Measurements from ENCODE around the gene FAM3B.

FAM3B gene

DNA sequence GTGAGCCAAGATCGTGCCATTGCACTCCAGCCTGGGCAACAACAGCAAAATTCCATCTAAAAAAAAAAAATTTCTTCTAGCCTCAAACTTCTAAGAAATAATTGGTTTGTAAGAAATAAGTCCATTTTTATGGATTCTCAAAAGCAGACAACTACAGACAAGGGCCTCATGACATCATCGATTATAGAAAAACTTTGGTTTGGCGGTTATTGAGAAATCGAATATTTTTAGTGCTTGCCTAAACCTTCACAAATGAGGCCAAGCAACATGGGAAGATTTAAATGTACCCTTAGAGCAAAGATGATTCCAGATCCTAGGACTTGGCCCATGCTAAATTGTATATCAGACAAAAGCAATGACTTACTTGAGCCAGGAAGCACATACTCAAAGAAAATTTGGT lies 81.7 kb downstream of the FAM3B start:
- DNase-seq = no peak

DNA sequence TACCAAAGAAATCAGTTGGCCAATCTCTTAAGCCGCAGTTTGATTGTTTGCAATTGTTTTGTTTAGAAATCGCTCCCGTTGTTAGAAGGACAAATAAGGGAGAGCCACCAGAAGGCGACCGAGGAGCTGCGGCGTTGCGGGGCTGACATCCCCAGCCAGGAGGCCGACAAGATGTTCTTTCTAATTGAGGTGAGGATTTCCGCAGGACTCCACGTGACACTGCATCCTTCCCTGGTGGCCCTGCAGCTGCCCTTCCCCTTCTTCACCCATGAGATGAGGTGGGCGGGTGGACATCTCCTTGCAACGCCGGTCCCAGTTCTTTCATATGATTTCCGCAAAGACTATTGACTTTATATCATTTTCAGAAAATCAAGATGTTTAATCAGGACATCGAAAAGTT lies 82.2 kb downstream of the FAM3B start:
- no peak for DNase-seq

DNA sequence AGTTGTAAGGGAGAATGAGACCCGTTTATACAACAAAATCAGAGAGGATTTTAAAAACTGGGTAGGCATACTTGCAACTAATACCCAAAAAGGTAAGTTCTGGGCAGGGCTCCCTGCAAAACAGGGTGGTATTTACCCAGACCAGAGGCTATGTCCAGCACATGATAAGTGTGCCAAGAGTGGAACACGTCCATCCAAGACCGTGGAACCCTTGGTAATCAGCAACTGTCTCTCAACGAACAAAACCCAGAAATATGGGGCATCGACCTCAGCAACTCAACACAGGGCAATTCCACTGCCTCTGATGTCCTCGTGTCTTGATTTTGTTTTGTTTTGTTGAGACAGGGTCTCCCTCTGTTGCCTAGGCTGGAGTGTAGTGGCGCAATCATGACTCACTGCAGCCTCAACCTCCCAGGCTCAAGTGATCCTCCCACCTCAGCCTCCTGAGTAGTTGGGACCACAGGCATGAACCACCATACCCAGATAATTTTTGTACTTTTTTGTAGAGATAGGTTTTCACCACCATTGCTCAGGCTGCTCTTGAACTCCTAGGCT lies 82.7 kb downstream of the FAM3B start:
- DNase-seq = no peak

DNA sequence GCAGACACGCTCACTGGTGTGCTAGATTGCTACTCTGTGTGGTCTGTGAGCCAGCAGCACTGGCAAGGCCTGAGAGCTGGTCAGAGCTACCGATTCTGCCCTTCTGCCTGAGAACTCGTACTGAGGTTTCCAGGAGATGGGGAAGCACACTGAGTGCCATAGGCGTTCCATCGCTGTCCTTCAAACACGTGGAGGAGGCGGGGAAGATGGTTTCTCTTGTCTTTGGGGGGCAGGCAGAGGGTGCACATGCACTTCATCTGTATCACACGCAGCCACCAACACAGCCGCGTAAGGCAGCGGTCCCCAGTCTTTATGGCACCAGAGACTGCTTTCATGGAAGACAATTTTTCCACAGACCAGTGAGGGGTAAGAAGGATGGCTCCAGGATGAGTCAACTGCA lies 85.6 kb downstream of the FAM3B start:
- DNase-seq = no peak

DNA sequence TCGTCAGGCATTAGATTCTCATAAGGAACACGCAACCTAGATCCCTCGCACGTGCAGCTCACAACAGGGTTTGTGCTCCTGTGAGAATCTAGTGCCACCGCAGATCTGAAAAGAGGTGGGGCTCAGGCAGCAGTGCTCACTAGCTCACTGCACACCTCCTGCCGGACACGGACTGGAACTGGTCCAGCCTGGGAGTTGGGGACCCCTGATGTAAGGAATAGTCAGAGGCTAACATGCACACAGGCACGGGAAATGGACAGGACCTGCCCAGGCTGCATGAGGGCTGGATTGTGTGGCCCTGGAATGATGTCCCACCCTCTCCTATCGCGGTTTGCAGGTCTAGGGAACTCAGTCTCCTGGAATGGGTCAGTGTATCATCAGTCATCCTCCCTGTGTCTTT lies 86.2 kb downstream of the FAM3B start:
- no peak for DNase-seq

DNA sequence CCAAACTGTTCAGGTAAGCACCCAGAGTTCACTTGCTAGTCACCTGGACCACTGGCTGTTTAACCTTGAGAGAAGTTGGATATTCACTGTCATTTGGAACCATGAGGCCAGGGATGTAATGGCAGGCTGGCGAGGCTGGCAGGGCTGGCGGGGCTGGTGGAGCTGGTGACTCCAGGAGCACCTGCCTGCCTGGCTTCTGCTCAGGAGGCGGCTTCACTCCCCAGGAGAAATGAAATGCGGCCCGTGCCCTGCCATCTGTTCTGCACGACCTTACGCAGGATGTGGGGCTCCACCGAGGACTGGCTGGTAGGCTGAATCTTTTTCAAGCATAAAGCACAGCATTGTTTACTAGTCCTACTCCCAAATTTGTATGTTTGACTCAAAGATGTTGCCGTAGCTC lies 86.7 kb downstream of the FAM3B start:
- DNase-seq = no peak

DNA sequence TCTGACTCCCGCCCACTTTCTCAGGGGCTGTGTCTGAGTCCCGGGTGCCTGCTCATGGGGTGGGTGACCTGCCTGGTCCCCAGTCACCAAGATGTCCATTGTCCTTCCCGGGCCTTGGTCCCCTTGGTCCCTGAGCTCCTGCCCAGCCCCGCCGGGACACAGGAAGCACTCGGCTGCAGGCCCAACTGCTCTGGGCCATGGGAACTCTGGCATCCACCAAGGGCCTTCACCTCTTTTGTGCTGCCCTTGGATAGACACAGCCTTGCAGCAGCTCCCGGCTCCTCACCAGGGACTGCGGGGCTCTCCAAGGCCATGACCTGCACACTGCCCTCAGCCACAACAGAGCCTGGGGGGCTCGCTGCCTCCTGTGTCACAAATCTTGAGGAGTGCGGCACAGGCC lies 87.4 kb downstream of the FAM3B start:
- DNase-seq = no peak

DNA sequence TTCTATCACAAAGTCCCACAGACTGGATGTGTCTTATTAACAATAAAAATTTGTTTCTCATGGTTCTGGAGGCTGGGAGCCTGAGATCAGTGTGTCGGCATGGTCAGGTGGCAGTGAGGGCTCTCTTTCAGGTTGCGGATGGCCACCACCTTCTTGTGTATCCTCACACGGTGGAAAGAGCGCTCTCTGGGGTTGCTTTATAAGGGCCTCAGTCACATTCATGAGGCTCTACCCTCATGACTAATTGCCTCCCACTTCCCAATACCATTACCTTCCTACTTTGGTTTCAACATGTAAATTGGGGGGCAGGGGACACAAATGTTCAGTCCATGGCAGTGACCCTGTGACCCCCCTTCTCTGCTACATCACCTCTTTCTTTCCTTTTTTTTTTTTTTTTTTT lies 88.7 kb downstream of the FAM3B start:
- no peak for DNase-seq

DNA sequence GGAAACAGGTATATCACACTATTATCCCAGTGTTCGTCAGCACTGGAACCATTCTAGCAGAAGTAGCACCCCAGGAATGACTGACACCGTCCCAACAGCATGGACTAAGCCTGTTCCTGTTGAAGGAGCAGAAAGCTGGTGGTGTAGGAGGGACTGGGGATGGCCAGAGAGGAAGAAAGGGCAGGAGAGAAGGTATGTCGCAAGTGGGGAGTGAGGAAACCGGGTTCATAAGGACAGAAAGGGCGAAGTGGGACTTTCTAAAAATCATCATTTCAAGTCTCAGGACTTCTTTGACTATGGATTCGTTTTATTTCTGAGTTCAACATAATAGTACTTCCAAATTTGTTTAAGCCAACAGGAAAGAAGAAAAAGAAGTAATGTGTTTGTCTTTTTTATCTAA lies 89.7 kb downstream of the FAM3B start:
- no peak for DNase-seq

Measured in NCI-H1105 (cell line).